Measurements from ENCODE around the gene PRRC2A.
"Not testable (repeated sequence)": the region's sequence is repeated elsewhere in the genome, so short reads cannot be mapped to it uniquely, and the experiment has no call there.

PRRC2A gene

DNA sequence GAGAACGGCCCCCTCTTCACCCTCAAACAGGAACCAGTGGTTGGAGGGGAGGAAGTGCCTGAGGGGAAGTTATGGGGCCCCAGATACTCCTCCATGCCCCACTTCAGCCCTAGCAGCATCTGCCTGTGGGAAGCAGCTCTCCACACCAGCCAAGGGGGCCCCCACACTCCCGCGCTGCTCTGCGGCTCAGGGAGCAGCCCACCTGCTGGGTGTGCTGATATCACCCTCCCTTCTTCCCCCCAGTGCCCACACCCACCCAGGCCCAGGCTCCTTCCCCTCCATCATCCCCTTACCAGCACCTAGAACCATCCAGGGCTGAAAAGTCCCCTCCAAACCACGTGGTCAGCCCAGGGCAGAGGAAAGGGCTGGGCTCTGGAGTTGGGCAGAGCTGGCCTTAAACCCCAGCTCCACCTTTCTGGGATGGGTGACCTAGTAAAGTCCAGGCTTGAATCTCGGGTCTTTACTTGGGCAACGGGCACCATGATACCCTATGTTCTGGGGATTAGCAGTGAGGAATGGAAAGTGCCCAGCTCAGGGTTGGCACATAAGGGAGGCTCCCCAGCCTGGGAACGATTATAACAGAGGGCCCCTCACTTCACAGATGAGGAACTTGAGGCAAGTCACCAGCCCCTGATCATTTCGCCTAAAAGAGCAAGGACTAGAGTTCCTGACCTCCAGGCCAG lies 33.8 kb upstream of the PRRC2A start:
- peaks cover 11% of the 10 kb centered on the region for H3K4me1 ChIP-seq (ENCODE audit: control insufficient read depth, insufficient read depth, low read length, poor library complexity, severe bottlenecking)
- H3K36me3 ChIP-seq (ENCODE audit: control insufficient read depth, insufficient read depth, low read length) = no peaks in the 10 kb centered on the region
- no peaks in the 10 kb centered on the region for H3K9me3 ChIP-seq (ENCODE audit: control insufficient read depth, low read length)
- no peak overlapping the region for H3K4me3 ChIP-seq (ENCODE audit: extremely low read depth, insufficient read depth, low read length, poor library complexity, severe bottlenecking)
- WGBS, 2 experiments (ENCODE audit: insufficient coverage in 2 of 2) = 72 to 82% methylated on average over 5 to 6 of the region's 9 CpGs
- H3K27ac ChIP-seq (ENCODE audit: low read depth, low read length, severe bottlenecking) = no peak overlapping the region

DNA sequence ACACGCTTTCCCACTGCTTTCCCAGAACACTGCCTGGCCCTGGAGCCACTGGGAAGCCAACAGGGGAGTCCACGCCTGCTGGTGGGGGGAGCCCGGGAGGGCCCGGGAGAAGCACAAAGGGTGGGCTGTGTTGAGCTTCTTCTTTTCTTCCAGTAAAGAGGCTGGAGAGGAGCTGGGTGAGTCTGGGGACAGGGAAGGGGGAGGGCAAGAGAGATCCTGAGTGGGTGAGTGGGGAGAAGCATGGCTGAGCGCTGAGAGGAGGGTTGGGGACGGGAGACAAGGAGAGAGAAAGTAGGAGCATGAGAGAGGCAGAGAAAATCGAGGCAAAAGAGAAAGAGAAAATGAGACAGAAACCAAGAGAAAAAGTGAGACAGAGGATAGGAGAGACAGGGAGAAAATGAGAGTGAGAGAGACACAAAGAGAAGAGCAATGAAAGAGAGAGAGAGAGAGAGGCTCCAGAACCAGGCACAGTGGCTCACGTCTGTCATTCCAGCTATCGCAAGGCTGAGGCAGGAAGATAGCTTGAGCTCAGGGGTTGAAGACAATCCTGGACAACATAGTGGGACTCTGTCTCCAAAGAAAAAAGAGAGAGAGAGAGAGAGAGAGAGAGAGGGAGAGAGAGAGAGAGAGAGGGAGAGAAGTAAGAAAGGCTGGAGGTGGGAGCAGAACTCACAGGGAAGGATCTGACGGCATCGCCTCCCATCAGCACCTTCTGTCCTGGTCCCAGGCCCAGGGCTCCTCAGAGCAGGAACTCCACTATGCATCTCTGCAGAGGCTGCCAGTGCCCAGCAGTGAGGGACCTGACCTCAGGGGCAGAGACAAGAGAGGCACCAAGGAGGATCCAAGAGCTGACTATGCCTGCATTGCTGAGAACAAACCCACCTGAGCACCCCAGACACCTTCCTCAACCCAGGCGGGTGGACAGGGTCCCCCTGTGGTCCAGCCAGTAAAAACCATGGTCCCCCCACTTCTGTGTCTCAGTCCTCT lies 32.4 kb upstream of the PRRC2A start:
- Histone ChIP-seq H3K4me3 (ENCODE audit: extremely low read depth, insufficient read depth, low read length, poor library complexity, severe bottlenecking) (no peak overlapping the region), H3K9me3 (ENCODE audit: control insufficient read depth, low read length) (no peaks in the 10 kb centered on the region), H3K4me1 (ENCODE audit: control insufficient read depth, insufficient read depth, low read length, poor library complexity, severe bottlenecking) (peaks cover 8% of the 10 kb centered on the region), H3K27ac (ENCODE audit: low read depth, low read length, severe bottlenecking) (no peak overlapping the region), H3K36me3 (ENCODE audit: control insufficient read depth, insufficient read depth, low read length) (no peaks in the 10 kb centered on the region)
- WGBS, 2 experiments (ENCODE audit: insufficient coverage in 2 of 2) = 82 to 84% methylated on average over 11 of the region's 12 CpGs

DNA sequence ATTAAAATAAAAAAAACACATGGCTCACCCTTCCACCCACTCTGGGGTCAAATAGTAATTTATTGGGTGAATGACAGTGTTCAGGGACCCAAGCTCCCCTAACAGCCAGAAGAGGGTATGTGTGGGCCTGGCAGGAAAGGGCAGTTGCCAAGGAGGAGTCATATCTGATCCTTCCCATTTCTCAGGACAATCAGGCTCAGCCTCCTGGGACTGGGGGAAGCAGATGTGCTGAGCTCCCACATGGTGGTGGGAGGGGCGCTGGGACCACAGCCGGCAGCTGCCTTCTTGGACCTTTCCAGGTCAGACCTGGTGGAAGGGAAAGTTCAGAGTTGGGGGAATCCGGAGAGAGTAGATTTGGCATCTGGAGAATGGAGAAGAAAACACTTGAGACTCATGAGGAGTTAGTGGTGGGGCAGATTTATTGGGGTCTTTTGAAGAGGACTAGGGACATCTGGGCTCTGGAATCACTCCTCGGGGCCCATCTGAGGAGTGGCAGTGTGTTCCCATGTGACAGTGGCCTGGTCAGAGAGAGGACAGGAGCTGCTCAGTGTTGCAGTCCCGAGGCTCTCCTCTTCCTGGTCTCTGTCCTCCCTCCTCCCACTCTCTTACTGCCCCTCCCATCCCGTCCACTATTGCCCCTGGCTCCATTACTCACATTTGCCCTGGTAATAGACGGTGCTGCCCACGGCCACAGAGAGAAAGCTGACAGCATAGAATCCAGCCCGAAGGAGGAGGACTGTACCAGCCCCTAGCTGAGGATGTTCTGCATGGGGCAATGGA lies 31.5 kb upstream of the PRRC2A start:
- no peak overlapping the region for H3K27ac ChIP-seq (ENCODE audit: low read depth, low read length, severe bottlenecking)
- 76 to 85% methylated on average over 8 of the region's 9 CpGs for WGBS, 2 experiments (ENCODE audit: insufficient coverage in 2 of 2)
- H3K36me3 ChIP-seq (ENCODE audit: control insufficient read depth, insufficient read depth, low read length) = no peaks in the 10 kb centered on the region
- H3K4me3 ChIP-seq (ENCODE audit: extremely low read depth, insufficient read depth, low read length, poor library complexity, severe bottlenecking) = no peak overlapping the region
- H3K9me3 ChIP-seq (ENCODE audit: control insufficient read depth, low read length) = no peaks in the 10 kb centered on the region
- peaks cover 8% of the 10 kb centered on the region for H3K4me1 ChIP-seq (ENCODE audit: control insufficient read depth, insufficient read depth, low read length, poor library complexity, severe bottlenecking)

DNA sequence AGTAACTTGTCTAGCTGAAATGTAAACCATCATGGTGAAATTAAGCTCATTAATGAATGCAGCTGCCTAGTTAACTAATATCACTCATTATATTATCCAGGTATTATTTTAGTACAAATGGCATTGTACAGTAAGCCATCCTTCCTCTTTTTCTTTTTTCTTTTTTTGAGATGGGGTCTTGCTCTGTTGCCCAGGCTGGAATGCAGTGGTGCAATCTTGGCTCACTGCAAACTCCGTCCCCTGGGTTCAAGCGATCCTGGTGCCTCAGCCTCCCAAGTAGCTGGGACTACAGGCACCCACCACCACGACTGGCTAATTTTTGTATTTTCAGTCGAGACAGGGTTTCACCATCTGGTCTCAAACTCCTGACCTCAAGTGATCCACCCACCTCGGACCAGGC lies 29.8 kb upstream of the PRRC2A start:
- not testable (repeated sequence) for H3K4me3 ChIP-seq (ENCODE audit: extremely low read depth, insufficient read depth, low read length, poor library complexity, severe bottlenecking); H3K9me3 ChIP-seq (ENCODE audit: control insufficient read depth, low read length); H3K27ac ChIP-seq (ENCODE audit: low read depth, low read length, severe bottlenecking); H3K4me1 ChIP-seq (ENCODE audit: control insufficient read depth, insufficient read depth, low read length, poor library complexity, severe bottlenecking); H3K36me3 ChIP-seq (ENCODE audit: control insufficient read depth, insufficient read depth, low read length)
- WGBS, 2 experiments (ENCODE audit: insufficient coverage in 2 of 2) = 93 to 95% methylated on average over 5 of the region's 5 CpGs

DNA sequence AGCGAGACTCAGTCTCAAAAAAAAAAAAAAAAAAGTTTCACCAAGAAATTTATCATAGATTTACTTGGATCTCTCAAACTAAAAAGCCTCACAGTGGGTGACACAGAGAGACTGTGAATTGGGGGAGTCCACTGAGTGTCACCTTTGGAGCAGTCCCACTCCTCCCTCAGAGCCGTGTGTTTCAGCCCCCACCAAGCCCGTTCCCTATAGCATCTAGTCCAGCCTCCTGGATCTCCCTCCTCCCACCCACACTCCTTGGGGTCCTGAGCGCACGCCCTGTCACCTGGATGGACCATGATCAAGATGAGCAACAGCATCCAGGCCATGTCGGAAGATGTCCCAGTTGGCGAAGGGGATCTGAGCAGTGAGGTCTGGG lies 28.1 kb upstream of the PRRC2A start:
- H3K9me3 ChIP-seq (ENCODE audit: control insufficient read depth, low read length) = no peaks in the 10 kb centered on the region
- H3K36me3 ChIP-seq (ENCODE audit: control insufficient read depth, insufficient read depth, low read length) = no peaks in the 10 kb centered on the region
- H3K27ac ChIP-seq (ENCODE audit: low read depth, low read length, severe bottlenecking) = no peak overlapping the region
- peaks cover 4% of the 10 kb centered on the region for H3K4me1 ChIP-seq (ENCODE audit: control insufficient read depth, insufficient read depth, low read length, poor library complexity, severe bottlenecking)
- H3K4me3 ChIP-seq (ENCODE audit: extremely low read depth, insufficient read depth, low read length, poor library complexity, severe bottlenecking) = no peak overlapping the region
- 97 to 98% methylated on average over 5 of the region's 7 CpGs for WGBS, 2 experiments (ENCODE audit: insufficient coverage in 2 of 2)

DNA sequence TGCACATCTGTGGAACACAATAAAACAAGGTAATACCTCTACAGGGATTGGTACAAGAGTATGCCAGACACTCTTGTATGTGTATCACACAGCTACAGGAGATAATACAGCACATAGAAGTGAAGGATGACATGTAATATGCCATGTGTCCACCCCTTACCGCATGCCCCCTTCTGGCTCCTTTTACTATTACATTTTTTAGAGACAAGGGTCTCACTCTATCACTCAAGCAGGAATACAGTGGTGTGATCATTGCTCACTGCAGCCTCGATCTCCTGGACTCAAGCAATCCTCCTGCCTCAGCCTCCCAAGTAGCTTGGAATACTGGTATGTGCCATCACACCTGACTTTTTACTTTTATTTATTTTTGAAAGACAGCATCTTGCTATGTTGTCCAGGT lies 23.5 kb upstream of the PRRC2A start:
- WGBS, 2 experiments (ENCODE audit: insufficient coverage in 2 of 2) = 17 to 20% methylated on average over 1 to 2 of the region's 2 CpGs
- Histone ChIP-seq H3K27ac (ENCODE audit: low read depth, low read length, severe bottlenecking) (no peak overlapping the region), H3K9me3 (ENCODE audit: control insufficient read depth, low read length) (no peaks in the 10 kb centered on the region), H3K36me3 (ENCODE audit: control insufficient read depth, insufficient read depth, low read length) (no peaks in the 10 kb centered on the region), H3K4me3 (ENCODE audit: extremely low read depth, insufficient read depth, low read length, poor library complexity, severe bottlenecking) (no peak overlapping the region), H3K4me1 (ENCODE audit: control insufficient read depth, insufficient read depth, low read length, poor library complexity, severe bottlenecking) (no peaks in the 10 kb centered on the region)

DNA sequence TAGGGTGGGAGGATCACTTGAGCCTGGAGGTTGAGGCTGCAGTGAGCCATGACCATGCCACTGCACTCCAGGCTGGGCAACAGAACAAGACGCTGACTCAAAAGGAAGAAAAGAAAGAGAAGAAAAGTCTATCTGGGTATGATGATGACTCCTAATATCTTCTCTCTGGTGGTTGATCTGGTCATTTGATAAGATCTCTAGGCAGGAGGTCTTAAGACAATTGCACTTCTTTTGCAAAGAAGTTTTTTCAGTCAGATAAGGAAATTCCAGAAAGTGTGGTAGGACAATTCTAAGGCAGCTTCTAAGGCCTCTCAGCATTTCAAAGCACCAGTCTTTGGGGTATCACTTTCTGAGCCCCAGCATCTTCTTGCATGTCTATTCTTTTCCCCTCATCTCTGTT lies 13.2 kb upstream of the PRRC2A start:
- WGBS, 2 experiments (ENCODE audit: insufficient coverage in 2 of 2) = 80 to 83% methylated on average over 1 of the region's 1 CpG

DNA sequence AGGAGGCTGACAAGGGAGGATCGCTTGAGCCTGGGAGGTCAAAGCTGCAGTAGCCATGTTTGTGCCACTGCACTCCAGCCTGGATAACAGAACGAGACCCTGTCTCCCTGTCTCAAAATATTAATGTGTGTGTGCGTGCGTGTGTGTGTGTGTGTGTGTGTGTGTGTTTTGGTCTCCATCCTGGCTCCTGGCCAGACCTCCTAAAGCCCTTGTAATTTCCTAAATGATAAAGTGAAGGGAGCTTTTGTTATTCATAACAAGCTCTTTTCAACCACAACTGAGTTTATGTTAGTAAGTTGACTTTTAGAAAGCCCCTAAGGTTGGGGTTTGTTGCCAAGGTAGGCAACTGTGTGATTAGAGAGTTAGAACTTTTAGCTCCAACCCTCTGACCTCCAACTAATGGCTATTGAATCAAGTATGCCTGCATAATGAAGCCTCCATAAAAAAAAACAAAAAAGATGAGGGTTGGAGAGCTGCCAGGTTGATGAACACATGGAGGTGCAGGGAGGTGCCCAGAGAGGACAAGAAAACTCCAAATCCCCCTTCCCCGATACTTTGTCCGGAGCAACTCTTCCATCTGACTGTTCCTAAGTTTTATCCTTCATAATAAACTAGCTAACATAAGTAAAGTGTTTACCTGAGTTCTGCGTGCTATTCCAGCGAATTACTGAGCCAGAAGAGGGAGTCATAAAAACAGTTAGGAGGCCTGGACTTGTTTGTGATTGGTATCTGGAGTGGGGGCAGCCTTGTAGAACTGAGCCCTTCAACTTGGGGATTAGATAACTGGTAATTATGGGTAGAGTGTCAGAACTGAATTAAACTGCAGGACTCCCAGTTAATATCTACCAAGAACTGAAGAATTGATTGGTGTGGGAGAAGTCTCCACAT lies 10.8 kb upstream of the PRRC2A start:
- Histone ChIP-seq H3K9me3 (ENCODE audit: control insufficient read depth, low read length) (no peaks in the 10 kb centered on the region), H3K27ac (ENCODE audit: low read depth, low read length, severe bottlenecking) (no peak overlapping the region), H3K4me1 (ENCODE audit: control insufficient read depth, insufficient read depth, low read length, poor library complexity, severe bottlenecking) (no peaks in the 10 kb centered on the region), H3K36me3 (ENCODE audit: control insufficient read depth, insufficient read depth, low read length) (no peaks in the 10 kb centered on the region), H3K4me3 (ENCODE audit: extremely low read depth, insufficient read depth, low read length, poor library complexity, severe bottlenecking) (no peak overlapping the region)
- WGBS, 2 experiments (ENCODE audit: insufficient coverage in 2 of 2) = 93% methylated on average over 2 to 5 of the region's 8 CpGs

More for the DNA sequence above, 13.2 kb upstream of the PRRC2A start:
- H3K4me1 ChIP-seq (ENCODE audit: control insufficient read depth, insufficient read depth, low read length, poor library complexity, severe bottlenecking) = no peaks in the 10 kb centered on the region
- no peaks in the 10 kb centered on the region for H3K36me3 ChIP-seq (ENCODE audit: control insufficient read depth, insufficient read depth, low read length)
- no peak overlapping the region for H3K27ac ChIP-seq (ENCODE audit: low read depth, low read length, severe bottlenecking)
- no peak overlapping the region for H3K4me3 ChIP-seq (ENCODE audit: extremely low read depth, insufficient read depth, low read length, poor library complexity, severe bottlenecking)
- no peaks in the 10 kb centered on the region for H3K9me3 ChIP-seq (ENCODE audit: control insufficient read depth, low read length)

DNA sequence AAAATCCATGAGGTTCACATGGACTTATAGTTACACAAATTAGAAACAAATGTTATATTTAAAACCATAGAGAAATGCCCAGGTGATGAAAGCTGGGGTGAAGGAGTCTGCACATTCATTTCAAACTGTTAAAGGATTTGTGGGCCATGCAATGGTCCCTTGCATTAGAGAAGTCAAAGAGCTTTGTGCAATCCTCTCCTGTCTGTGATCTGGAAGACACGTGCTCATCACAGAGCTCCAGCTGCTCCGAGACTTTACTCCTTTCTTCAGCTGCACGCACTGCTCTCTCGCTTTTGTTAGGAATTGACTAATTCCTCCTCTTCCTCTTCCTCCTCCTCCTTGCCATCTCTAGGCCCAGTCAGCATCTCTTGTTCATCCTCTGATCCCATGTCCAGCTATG lies 9.5 kb upstream of the PRRC2A start:
- Histone ChIP-seq H3K9me3 (ENCODE audit: control insufficient read depth, low read length) (no peaks in the 10 kb centered on the region), H3K4me3 (ENCODE audit: extremely low read depth, insufficient read depth, low read length, poor library complexity, severe bottlenecking) (no peak overlapping the region), H3K4me1 (ENCODE audit: control insufficient read depth, insufficient read depth, low read length, poor library complexity, severe bottlenecking) (no peaks in the 10 kb centered on the region), H3K36me3 (ENCODE audit: control insufficient read depth, insufficient read depth, low read length) (no peaks in the 10 kb centered on the region), H3K27ac (ENCODE audit: low read depth, low read length, severe bottlenecking) (no peak overlapping the region)
- 95 to 96% methylated on average over 4 of the region's 4 CpGs for WGBS, 2 experiments (ENCODE audit: insufficient coverage in 2 of 2)

DNA sequence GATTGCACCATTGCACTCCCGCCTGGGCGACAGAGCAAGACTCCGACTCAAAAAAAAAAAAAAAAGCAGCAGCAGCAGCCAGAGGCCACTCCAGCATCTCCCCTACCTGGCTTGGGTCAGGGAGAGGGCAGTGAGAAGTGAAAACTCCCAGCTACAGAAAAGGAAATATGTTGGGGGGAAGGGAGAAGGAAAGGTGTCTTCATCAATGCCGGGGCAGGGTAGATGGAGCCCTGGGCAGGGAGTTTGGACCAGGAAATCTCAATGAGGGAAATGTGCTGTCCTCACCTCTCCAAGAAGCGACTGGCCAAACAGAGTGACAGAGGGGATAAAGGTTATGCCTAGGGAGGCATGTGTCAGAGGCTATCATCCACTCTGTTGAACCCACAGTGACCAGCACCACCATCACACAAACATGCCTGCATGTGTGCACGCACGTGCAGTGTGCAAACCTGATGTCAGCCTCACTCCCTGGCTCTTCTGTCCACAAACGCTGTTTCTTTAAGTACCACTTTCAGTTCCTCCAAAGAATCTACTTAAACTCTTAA lies 6.4 kb upstream of the PRRC2A start:
- H3K4me3 ChIP-seq (ENCODE audit: extremely low read depth, insufficient read depth, low read length, poor library complexity, severe bottlenecking) = no peak overlapping the region
- WGBS, 2 experiments (ENCODE audit: insufficient coverage in 2 of 2) = 97 to 100% methylated on average over 4 to 6 of the region's 8 CpGs
- no peak overlapping the region for H3K27ac ChIP-seq (ENCODE audit: low read depth, low read length, severe bottlenecking)

More for the DNA sequence above, 6.4 kb upstream of the PRRC2A start:
- Histone ChIP-seq H3K9me3 (ENCODE audit: control insufficient read depth, low read length) (no peaks in the 10 kb centered on the region), H3K36me3 (ENCODE audit: control insufficient read depth, insufficient read depth, low read length) (no peaks in the 10 kb centered on the region), H3K4me1 (ENCODE audit: control insufficient read depth, insufficient read depth, low read length, poor library complexity, severe bottlenecking) (no peaks in the 10 kb centered on the region)
